Measurements from ENCODE around the gene STMND1.
A peak's percentile ranks its signal among the peaks of the same experiment; 100 is the strongest.

Gene STMND1

DNA sequence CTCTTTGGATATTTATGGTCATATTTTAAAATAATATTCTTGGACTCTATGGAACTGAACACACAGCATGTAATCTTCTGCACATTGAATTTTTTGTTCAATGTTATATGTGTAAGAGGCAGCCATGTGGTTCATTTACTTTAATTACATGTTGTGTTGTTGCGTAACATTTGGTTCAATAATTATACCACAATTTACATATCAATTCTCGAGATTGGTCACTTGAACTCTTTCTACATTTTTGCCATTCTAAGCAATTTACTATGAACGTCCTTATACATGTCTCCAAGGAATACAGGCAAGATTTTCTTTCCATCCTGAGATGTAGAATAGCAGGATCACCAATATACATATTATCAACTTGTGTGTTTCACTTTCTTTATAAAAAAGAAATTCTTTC lies 18.5 kb upstream of the STMND1 start:
- Mint-ChIP-seq H3K27me3 (peaks cover 11% of the 10 kb centered on the region), H3K36me3 (no peaks in the 10 kb centered on the region), H3K9me3 (ENCODE audit: low read depth) (no peaks in the 10 kb centered on the region), H3K4me1 (ENCODE audit: low read depth) (no peaks in the 10 kb centered on the region), H3K4me3 (no peak overlapping the region), H3K27ac (no peak overlapping the region)

GRCh38 chr6:17086469-17086868 lies 15.4 kb upstream of the STMND1 start:
- no peak overlapping the region for H3K4me3 Mint-ChIP-seq
- H3K4me1 Mint-ChIP-seq (ENCODE audit: low read depth) = no peaks in the 10 kb centered on the region
- no peaks in the 10 kb centered on the region for H3K36me3 Mint-ChIP-seq
- H3K27me3 Mint-ChIP-seq = peaks cover 14% of the 10 kb centered on the region
- H3K27ac Mint-ChIP-seq = no peak overlapping the region
- peaks cover 8% of the 10 kb centered on the region for H3K9me3 Mint-ChIP-seq (ENCODE audit: low read depth)

DNA sequence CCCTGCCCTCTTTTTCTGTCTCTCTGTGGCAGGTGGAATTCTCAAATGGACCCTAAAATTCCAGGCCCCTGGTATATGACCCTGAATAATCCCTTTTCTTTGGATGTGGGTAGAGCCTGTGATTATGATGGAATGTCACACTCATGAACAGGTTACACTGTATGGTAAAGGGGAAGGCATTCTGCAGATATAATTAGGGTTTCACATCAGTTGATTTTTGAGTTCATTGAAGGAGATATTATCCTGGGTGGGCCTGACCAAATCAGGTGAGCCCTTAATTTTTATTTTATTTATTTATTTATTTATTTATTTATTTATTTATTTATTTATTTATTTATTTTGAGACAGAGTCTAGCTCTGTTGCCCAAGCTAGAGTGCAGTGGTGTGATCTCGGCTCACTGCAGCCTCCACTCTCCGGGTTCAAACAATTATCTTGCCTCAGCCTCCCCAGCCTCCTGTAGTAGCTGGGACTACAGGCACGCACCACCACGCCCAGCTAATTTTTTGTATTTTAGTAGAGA lies 13.7 kb upstream of the STMND1 start:
- Mint-ChIP-seq H3K27ac (no peak overlapping the region), H3K27me3 (peaks cover 15% of the 10 kb centered on the region), H3K4me3 (no peak overlapping the region), H3K4me1 (ENCODE audit: low read depth) (no peaks in the 10 kb centered on the region), H3K36me3 (no peaks in the 10 kb centered on the region), H3K9me3 (ENCODE audit: low read depth) (peaks cover 8% of the 10 kb centered on the region)

DNA sequence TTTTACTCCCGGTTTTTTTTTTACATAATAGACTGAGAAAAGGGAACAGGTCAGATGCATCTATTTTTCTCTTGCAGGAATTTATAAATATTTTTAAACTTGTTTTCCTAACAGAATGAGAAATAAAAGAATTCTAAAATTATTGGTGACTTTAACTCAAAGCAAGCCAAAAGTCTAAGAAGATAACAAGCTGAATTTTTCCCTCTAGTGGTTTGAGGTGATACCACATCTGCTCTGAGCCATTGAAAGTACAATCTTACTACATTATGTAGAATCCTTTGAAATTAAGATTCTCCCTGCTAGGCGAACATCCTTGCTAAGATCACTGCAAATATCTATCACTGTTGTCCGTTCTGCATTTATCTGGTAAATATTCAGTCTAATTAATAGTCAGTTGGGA lies 10.7 kb upstream of the STMND1 start:
- no peaks in the 10 kb centered on the region for H3K4me1 Mint-ChIP-seq (ENCODE audit: low read depth)
- H3K36me3 Mint-ChIP-seq = no peaks in the 10 kb centered on the region
- H3K4me3 Mint-ChIP-seq = no peak overlapping the region
- no peak overlapping the region for H3K27ac Mint-ChIP-seq
- peaks cover 12% of the 10 kb centered on the region for H3K27me3 Mint-ChIP-seq
- peaks cover 8% of the 10 kb centered on the region for H3K9me3 Mint-ChIP-seq (ENCODE audit: low read depth)

GRCh38 chr6:17093686-17094085 lies 8.2 kb upstream of the STMND1 start:
- no peak overlapping the region for H3K27ac Mint-ChIP-seq

DNA sequence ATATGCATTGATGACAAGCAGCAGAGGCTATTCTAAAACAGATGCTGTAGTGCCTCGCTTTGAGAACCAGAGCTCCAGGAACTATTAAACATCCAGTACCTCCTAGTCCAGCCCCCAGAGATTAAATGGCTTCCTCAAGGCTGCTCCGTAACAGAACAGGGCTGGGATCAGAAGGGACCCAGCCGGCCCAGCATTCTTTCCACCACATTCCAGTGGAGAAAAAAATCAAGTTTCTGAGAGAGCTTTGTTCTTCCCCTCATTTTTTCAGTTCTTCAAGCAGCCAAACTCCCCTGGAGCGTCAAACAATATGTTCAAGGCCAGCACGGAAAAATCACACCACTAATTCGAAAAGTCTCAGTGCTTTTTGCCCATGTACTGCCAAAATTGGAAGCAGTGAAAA lies 5.8 kb upstream of the STMND1 start:
- no peak overlapping the region for H3K27ac Mint-ChIP-seq
- no peaks in the 10 kb centered on the region for H3K9me3 Mint-ChIP-seq (ENCODE audit: low read depth)
- H3K27me3 Mint-ChIP-seq = peaks cover 24% of the 10 kb centered on the region
- H3K4me1 Mint-ChIP-seq (ENCODE audit: low read depth) = no peaks in the 10 kb centered on the region
- no peaks in the 10 kb centered on the region for H3K36me3 Mint-ChIP-seq
- no peak overlapping the region for H3K4me3 Mint-ChIP-seq

More at GRCh38 chr6:17093686-17094085, 8.2 kb upstream of the STMND1 start:
- H3K36me3 Mint-ChIP-seq = no peaks in the 10 kb centered on the region
- H3K9me3 Mint-ChIP-seq (ENCODE audit: low read depth) = peaks cover 8% of the 10 kb centered on the region
- H3K4me1 Mint-ChIP-seq (ENCODE audit: low read depth) = no peaks in the 10 kb centered on the region
- peaks cover 15% of the 10 kb centered on the region for H3K27me3 Mint-ChIP-seq
- no peak overlapping the region for H3K4me3 Mint-ChIP-seq

GRCh38 chr6:17096652-17097051 lies 5.2 kb upstream of the STMND1 start:
- no peak overlapping the region for H3K4me3 Mint-ChIP-seq
- H3K4me1 Mint-ChIP-seq (ENCODE audit: low read depth) = peaks cover 4% of the 10 kb centered on the region
- no peak overlapping the region for H3K27ac Mint-ChIP-seq
- H3K9me3 Mint-ChIP-seq (ENCODE audit: low read depth) = no peaks in the 10 kb centered on the region
- H3K27me3 Mint-ChIP-seq = peaks cover 28% of the 10 kb centered on the region
- H3K36me3 Mint-ChIP-seq = no peaks in the 10 kb centered on the region

DNA sequence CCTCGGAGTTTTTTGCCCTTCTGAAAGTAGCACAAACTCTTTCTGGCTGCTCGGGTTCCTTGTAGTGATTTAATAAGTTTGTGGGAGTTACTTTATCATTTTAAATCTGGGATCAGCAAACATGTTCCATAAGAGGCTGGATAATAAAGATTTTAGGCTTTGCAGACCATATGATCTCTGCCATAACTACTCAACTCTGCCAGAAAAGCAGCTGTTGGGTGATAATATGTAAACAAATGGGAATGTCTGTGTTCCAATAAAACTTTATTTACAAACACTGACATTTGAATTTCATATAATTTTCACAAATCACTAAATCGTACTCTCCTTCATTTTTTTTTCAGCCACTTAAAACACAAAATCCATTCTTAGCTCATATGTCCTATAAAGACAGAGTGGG lies 3.9 kb upstream of the STMND1 start:
- Mint-ChIP-seq H3K27me3 (peaks cover 36% of the 10 kb centered on the region), H3K36me3 (no peaks in the 10 kb centered on the region), H3K4me1 (ENCODE audit: low read depth) (peaks cover 7% of the 10 kb centered on the region), H3K9me3 (ENCODE audit: low read depth) (no peaks in the 10 kb centered on the region), H3K4me3 (no peak overlapping the region), H3K27ac (no peak overlapping the region)

DNA sequence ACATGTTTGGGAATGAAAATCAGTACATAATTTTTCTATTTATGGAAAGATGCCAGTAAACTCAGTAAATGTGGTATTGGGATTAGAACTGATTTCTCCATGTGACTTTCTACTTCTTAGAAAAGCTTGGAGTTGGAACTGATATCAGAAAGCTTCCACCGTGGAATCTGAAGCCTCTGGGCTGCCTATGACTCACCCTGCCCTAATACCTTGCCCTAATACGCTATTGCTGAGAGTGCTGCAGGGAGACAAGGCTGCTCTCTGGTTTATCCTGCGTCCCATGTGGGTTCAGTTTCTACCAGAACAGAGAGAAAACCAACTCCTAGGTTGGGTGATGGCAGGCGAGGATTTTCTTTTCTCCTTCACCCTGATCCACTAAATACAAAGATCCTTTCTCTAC lies 3.3 kb upstream of the STMND1 start:
- Mint-ChIP-seq H3K4me3 (no peak overlapping the region), H3K9me3 (ENCODE audit: low read depth) (no peaks in the 10 kb centered on the region), H3K4me1 (ENCODE audit: low read depth) (peaks cover 7% of the 10 kb centered on the region), H3K27me3 (peaks cover 37% of the 10 kb centered on the region), H3K36me3 (no peaks in the 10 kb centered on the region), H3K27ac (no peak overlapping the region)

DNA sequence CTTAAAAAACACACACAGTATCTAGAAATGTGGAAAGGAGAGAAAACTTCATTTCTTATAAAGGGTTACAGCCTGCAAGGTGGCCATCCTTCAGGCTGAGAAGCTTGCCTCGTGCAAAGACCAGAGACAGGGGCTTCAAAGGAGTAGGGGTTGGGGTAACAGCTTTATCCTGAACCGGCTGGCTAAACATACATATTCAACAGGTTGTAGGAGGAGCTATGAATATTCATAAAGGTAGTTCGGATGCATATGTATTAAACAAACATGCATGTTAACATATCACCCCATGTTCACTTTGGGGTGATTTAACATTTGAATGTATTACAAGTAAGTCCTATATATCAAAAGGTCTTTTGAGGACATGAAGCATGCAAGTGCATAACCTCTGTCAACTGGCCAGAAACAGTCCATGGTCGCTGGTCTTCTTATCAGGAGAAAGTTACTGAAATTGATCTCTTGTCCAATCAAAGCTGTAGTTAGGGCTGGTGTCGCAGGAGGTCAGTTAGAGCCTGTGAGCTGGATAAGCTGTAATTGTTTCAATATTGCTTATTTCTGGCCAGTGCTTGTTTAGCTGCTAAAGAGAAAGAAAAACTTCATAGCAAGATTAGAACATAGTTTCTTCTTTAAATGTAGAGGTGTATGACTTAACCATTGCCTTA lies 2.3 kb upstream of the STMND1 start:
- Mint-ChIP-seq H3K27ac (no peak overlapping the region), H3K4me1 (ENCODE audit: low read depth) (peaks cover 7% of the 10 kb centered on the region), H3K27me3 (peaks cover 42% of the 10 kb centered on the region), H3K36me3 (no peaks in the 10 kb centered on the region), H3K4me3 (no peak overlapping the region), H3K9me3 (ENCODE audit: low read depth) (no peaks in the 10 kb centered on the region)

DNA sequence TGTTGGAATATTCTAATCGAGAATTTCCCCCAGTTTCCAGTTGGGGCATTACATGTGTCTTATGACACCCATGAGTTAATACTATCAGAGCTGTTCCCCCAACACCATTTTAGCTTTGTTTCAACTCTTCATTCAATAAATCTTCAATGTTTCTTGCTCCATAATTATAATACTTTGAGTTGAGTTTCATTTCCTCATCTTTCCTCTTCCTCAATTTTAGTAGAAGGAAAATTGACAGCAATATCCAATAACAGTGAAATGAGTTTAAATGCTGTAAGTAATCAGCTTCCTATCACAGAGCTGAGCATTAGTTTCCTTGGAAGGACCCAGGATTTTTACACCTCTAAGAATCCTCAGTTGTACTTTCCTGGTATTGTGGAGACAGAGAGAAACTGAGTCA lies 1.0 kb upstream of the STMND1 start:
- Mint-ChIP-seq H3K4me1 (ENCODE audit: low read depth) (peaks cover 7% of the 10 kb centered on the region), H3K27ac (no peak overlapping the region), H3K9me3 (ENCODE audit: low read depth) (no peaks in the 10 kb centered on the region), H3K36me3 (no peaks in the 10 kb centered on the region), H3K4me3 (no peak overlapping the region), H3K27me3 (peaks cover 43% of the 10 kb centered on the region)

DNA sequence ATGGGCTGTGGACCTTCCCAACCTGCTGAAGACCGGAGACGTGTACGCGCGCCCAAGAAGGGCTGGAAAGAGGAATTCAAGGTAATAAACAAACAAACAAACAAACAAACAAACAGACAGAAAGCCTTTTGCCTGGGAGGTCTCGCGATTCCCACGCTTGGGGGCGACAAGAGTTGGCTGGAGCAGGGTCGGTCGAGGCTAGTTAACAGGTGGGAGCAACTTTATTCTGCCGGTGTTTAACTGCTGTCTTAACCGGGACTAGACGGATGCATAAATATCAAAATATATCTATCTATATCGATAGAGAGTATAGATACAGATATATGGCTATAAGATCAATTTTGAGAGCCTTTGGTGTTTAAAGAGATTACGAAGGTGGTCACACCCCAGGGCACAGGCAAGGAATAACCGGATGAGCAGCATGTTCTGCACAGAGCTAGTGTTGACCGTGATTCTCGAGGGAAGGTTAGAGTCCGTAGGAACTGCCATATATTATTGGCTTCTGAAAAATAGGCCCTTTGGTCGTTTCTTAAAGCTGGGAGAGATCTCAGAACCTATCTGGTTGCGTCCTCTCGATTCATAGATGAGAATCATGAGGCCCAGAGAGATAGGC lies 514 bp downstream of the STMND1 start:
- Mint-ChIP-seq H3K4me1 (ENCODE audit: low read depth) (peaks cover 7% of the 10 kb centered on the region), H3K27me3 (peaks cover 44% of the 10 kb centered on the region), H3K27ac (no peak overlapping the region), H3K36me3 (no peaks in the 10 kb centered on the region), H3K4me3 (peak overlapping the region; percentile 5), H3K9me3 (ENCODE audit: low read depth) (no peaks in the 10 kb centered on the region)

DNA sequence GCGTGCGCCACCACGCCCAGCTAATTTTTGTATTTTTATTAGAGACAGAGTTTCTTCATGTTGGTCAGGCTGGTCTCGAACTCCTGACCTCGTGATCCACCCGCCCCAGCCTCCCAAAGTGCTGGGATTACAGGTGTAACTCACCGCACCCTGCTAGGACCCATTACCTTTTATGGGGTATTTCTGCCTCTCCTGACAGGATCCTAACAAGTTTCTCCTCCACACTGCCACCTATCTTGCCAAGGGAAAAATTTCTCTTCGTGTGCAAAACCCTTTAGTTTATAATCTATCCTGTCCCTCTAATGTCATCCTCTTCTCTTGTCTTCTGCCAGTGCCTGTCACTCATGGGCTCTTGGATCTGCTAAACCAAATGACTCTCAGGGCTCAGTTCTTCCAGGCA lies 1.9 kb downstream of the STMND1 start:
- Mint-ChIP-seq H3K36me3 (no peaks in the 10 kb centered on the region), H3K27ac (no peak overlapping the region), H3K9me3 (ENCODE audit: low read depth) (no peaks in the 10 kb centered on the region), H3K27me3 (peaks cover 52% of the 10 kb centered on the region), H3K4me1 (ENCODE audit: low read depth) (peaks cover 7% of the 10 kb centered on the region), H3K4me3 (no peak overlapping the region)

DNA sequence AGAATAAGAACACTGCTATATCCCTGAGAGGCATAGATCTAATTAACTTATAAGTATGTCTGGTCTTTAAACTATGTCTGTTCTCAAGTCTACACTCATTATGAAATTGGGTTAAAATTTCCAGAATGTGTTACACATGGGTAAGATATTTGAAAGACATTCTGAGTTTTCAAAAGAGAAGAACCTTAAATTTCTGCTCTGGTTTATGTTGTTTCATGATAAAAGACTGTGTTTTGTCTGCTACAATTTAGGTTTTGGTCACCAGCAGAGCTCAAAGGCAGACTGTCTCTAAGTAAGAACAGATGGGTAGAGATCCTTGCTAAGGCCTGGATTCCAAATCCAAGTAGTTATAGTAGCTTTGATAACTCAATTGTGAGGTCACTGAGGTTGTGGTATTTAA lies 6.0 kb downstream of the STMND1 start:
- Mint-ChIP-seq H3K4me1 (ENCODE audit: low read depth) (no peaks in the 10 kb centered on the region), H3K36me3 (no peaks in the 10 kb centered on the region), H3K27me3 (peaks cover 33% of the 10 kb centered on the region), H3K4me3 (no peak overlapping the region), H3K9me3 (ENCODE audit: low read depth) (no peaks in the 10 kb centered on the region), H3K27ac (no peak overlapping the region)

GRCh38 chr6:17115251-17116116 lies 13.6 kb downstream of the STMND1 start:
- Mint-ChIP-seq H3K27ac (no peak overlapping the region), H3K27me3 (peaks cover 6% of the 10 kb centered on the region), H3K9me3 (ENCODE audit: low read depth) (no peaks in the 10 kb centered on the region)

More at GRCh38 chr6:17115251-17116116, 13.6 kb downstream of the STMND1 start:
- H3K4me1 Mint-ChIP-seq (ENCODE audit: low read depth) = no peaks in the 10 kb centered on the region
- no peak overlapping the region for H3K4me3 Mint-ChIP-seq
- H3K36me3 Mint-ChIP-seq = no peaks in the 10 kb centered on the region

All from activated naive CD8-positive, alpha-beta T cell (primary cell).